Keratinocyte (primary cell): ENCODE data around the gene OTOG. TPM values are rescaled to one million over a fixed set of nuclear protein-coding genes. Genes with fewer than 3 reads are reported as not detected.

ENCODE experiments used
- DNase-seq: peaks from one replicate; pipeline ENCODE4 v3.0.0-alpha.2; 2011; ENCODE audit warnings: low read depth, missing footprints, low spot score
- FAIRE-seq: peaks from 2 replicates; lab custom pipeline; 2011; peaks lifted over from hg19 to GRCh38; lab: Jason Lieb, UNC
- H2AFZ ChIP-seq: 2 replicates; pipeline ENCODE4 v1.6.0; 2012; ENCODE audit warnings: low read length, control low read depth, inconsistent platforms; ENCODE audit not compliant: control insufficient read depth
- H3K27ac ChIP-seq: 2 replicates; pipeline ENCODE4 v1.5.1; 2011; ENCODE audit warnings: low read length; ENCODE audit not compliant: control insufficient read depth, insufficient read depth
- H3K27me3 ChIP-seq: 3 replicates; pipeline ENCODE4 v1.6.0; 2011; ENCODE audit warnings: low read length; ENCODE audit not compliant: control insufficient read depth, insufficient read depth; ENCODE audit errors: extremely low read depth
- H3K36me3 ChIP-seq, 2 experiments: 2 replicates in 1 of 2; 3 replicates in 1 of 2; pipeline ENCODE4 v1.5.1; 2011; ENCODE audit warnings: low read length in 2 of 2, mild to moderate bottlenecking in 1 of 2; ENCODE audit not compliant: control insufficient read depth in 2 of 2, insufficient read depth in 2 of 2; ENCODE audit errors: extremely low read depth in 1 of 2
- H3K4me1 ChIP-seq: 3 replicates; pipeline ENCODE4 v1.5.1; 2011; ENCODE audit warnings: low read length; ENCODE audit not compliant: control insufficient read depth, insufficient read depth; ENCODE audit errors: extremely low read depth
- H3K4me2 ChIP-seq: 3 replicates; pipeline ENCODE4 v1.6.0; 2011; ENCODE audit warnings: low read depth, low read length; ENCODE audit not compliant: control insufficient read depth, insufficient read depth; ENCODE audit errors: extremely low read depth
- H3K4me3 ChIP-seq, 3 experiments: fragments of 200-600 bp in 1 of 3; sonication (generic) in 1 of 3; 2 replicates in 2 of 3; 3 replicates in 1 of 3; pipeline ENCODE4 v1.5.1; 2011 to 2016; ENCODE audit warnings: low read length in 3 of 3, mild to moderate bottlenecking in 3 of 3, control low read depth in 2 of 3, inconsistent platforms in 1 of 3, low read depth in 1 of 3, mixed read lengths in 1 of 3, mixed run types in 1 of 3, moderate library complexity in 1 of 3; ENCODE audit not compliant: control insufficient read depth in 2 of 3, insufficient read depth in 2 of 3; ENCODE audit errors: extremely low read depth in 1 of 3
- H3K79me2 ChIP-seq: 2 replicates; pipeline ENCODE4 v1.6.0; 2012; ENCODE audit warnings: low read length; ENCODE audit not compliant: control insufficient read depth, insufficient read depth
- H3K9ac ChIP-seq: 3 replicates; pipeline ENCODE4 v1.6.0; 2011; ENCODE audit warnings: low read length; ENCODE audit not compliant: control insufficient read depth, insufficient read depth; ENCODE audit errors: extremely low read depth
- H3K9me1 ChIP-seq: 3 replicates; pipeline ENCODE4 v1.6.0; 2011; ENCODE audit warnings: low read length; ENCODE audit not compliant: control insufficient read depth, insufficient read depth; ENCODE audit errors: extremely low read depth
- H3K9me3 ChIP-seq: 2 replicates; pipeline ENCODE4 v1.5.1; 2012; ENCODE audit warnings: low read depth, low read length; ENCODE audit not compliant: control insufficient read depth
- H4K20me1 ChIP-seq: 3 replicates; pipeline ENCODE4 v1.6.0; 2011; ENCODE audit warnings: low read length; ENCODE audit not compliant: control insufficient read depth, insufficient read depth; ENCODE audit errors: extremely low read depth
- CTCF ChIP-seq, 3 experiments: IDR thresholded peaks in 1 of 3; conservative IDR thresholded peaks in 1 of 3; optimal IDR thresholded peaks in 1 of 3; 2 replicates in 2 of 3; 3 replicates in 1 of 3; pipeline versions ENCODE3 to v1.5.1; 2011; ENCODE audit warnings: low read length in 3 of 3, mild to moderate bottlenecking in 3 of 3, moderate library complexity in 2 of 3, control low read depth in 1 of 3, inconsistent platforms in 1 of 3; ENCODE audit not compliant: insufficient read depth in 2 of 3; ENCODE audit errors: extremely low read depth in 1 of 3
- EZH2 ChIP-seq: IDR thresholded peaks from one replicate; pipeline ENCODE4 v1.6.1; 2012; ENCODE audit warnings: inconsistent platforms, mild to moderate bottlenecking, low read length, moderate library complexity
- dilution Hi-C: fragments of 300-500 bp; cut with MboI; formaldehyde crosslinking; loops from one replicate; pipeline ENCODE4 v1.7.0; 2020; ENCODE audit warnings: low sequenced_read_pairs; ENCODE audit not compliant: extremely low pct_ligation_motif_present
- polyA plus RNA-seq, 5 experiments: library from polyadenylated mRNA; depleted of rRNA in 3 of 5; stranded (reverse) in 3 of 5; stranded (forward) in 1 of 5; unstranded in 1 of 5; fragments of >200 nt; gene quantifications; 1 replicate in 1 of 5; 2 replicates in 3 of 5; 3 replicates in 1 of 5; pipeline versions ENCODE4 v1.2.1 to v1.2.3, GENCODE V29; 2011 to 2012; ENCODE audit warnings: missing spikeins in 2 of 5, low read depth in 1 of 5, low replicate concordance in 1 of 5

Gene OTOG
- polyA plus RNA-seq, 1 donor (not counting 4 experiments of a cell fraction or from before 2014, with no cell fraction given): not detected

GRCh38 chr11:17585911-17586695, 39.0 kb downstream of the OTOG start:
- H3K9me3 ChIP-seq: no peaks in the 10 kb centered on the region
- no peaks in the 10 kb centered on the region for H4K20me1 ChIP-seq
- no peaks in the 10 kb centered on the region for H3K36me3 ChIP-seq
- no peak overlapping the region for H3K27ac ChIP-seq
- peaks cover 29% of the 10 kb centered on the region for H3K27me3 ChIP-seq
- H3K9me1 ChIP-seq: no peaks in the 10 kb centered on the region
- H3K4me3 ChIP-seq: no peak overlapping the region
- FAIRE-seq (no peak), DNase-seq (no peak)
- H3K4me1 ChIP-seq: no peaks in the 10 kb centered on the region
- no peak overlapping the region for H3K9ac ChIP-seq
- H3K4me2 ChIP-seq: no peak overlapping the region
- H3K79me2 ChIP-seq: no peaks in the 10 kb centered on the region
- no peak overlapping the region for H2AFZ ChIP-seq
- TF ChIP-seq EZH2: no peak
- no peak for TF ChIP-seq CTCF (optimal IDR thresholded peaks at IDR 0.05 in 1 of 3, IDR thresholded peaks at IDR 0.05 in 1 of 3, conservative IDR thresholded peaks at IDR 0.05 in 1 of 3; ENCODE audit: extremely low read depth in 1 of 3, insufficient read depth in 2 of 3, low read length in 3 of 3)
- dilution Hi-C loops: no loop called here

GRCh38 chr11:17588166-17588565, 41.1 kb downstream of the OTOG start:
- peaks cover 32% of the 10 kb centered on the region for H3K27me3 ChIP-seq
- H3K79me2 ChIP-seq: no peaks in the 10 kb centered on the region
- H3K4me1 ChIP-seq: no peaks in the 10 kb centered on the region
- no peak for DNase-seq
- no peak overlapping the region for H3K27ac ChIP-seq
- dilution Hi-C loops: no loop called here
- no peaks in the 10 kb centered on the region for H4K20me1 ChIP-seq
- no peaks in the 10 kb centered on the region for H3K9me1 ChIP-seq
- H3K36me3 ChIP-seq: no peaks in the 10 kb centered on the region
- H2AFZ ChIP-seq: no peak overlapping the region
- no peak for FAIRE-seq
- H3K4me2 ChIP-seq: no peak overlapping the region
- H3K9ac ChIP-seq: no peak overlapping the region
- no peak for TF ChIP-seq EZH2
- TF ChIP-seq CTCF (optimal IDR thresholded peaks at IDR 0.05 in 1 of 3, IDR thresholded peaks at IDR 0.05 in 1 of 3, conservative IDR thresholded peaks at IDR 0.05 in 1 of 3; ENCODE audit: extremely low read depth in 1 of 3, insufficient read depth in 2 of 3, low read length in 3 of 3): no peak
- H3K9me3 ChIP-seq: no peaks in the 10 kb centered on the region
- no peak overlapping the region for H3K4me3 ChIP-seq
